ENCODE results near the gene ZFC3H1. TPM values are rescaled to one million over a fixed set of nuclear protein-coding genes. Genes with fewer than 3 reads are reported as not detected.

Gene ZFC3H1
- total and polyA plus RNA-seq, 12 donors = 11.8 to 56.2 (median 31.9) TPM

DNA sequence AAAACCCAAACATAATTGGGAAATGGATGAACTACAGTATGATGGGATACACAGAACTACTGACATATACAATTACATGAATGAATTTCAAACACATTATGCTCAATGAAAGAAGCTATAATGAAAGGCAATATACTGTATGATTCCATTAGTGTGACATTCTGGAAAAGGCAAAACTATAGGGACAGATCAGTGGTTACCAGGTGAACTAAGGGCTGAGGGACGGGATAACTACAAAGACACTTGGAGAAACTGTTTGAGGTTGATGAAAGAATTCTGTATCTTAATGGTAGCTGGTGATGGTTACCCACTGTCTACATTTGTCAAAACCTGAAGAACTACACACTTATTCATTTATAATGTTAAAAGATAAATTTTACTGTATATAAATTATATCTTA lies 7.7 kb downstream of the ZFC3H1 start:
- Histone ChIP-seq H3K4me3 (no peak overlapping the region), H3K36me3 (replicated peaks in 1 of 2) (peaks cover 0 to 30% of the 10 kb centered on the region in 2 donors), H3K27ac (no peak overlapping the region), H3K4me1 (replicated peaks in 1 of 2) (peaks cover 10 to 44% of the 10 kb centered on the region in 2 donors), H3K27me3 (no peaks in the 10 kb centered on the region), H3K9me3 (replicated peaks in 1 of 3) (no peaks in the 10 kb centered on the region)
- DNase-seq = no peak
- WGBS, 4 donors = 89 to 100% (median 97%) methylated on average over 1 of the region's 1 CpG
- intact Hi-C loops (cut with DNase I) = no loop called here
- no peak for TF ChIP-seq POLR2A (IDR thresholded peaks at IDR 0.05)
- TF ChIP-seq, protein P1, sequence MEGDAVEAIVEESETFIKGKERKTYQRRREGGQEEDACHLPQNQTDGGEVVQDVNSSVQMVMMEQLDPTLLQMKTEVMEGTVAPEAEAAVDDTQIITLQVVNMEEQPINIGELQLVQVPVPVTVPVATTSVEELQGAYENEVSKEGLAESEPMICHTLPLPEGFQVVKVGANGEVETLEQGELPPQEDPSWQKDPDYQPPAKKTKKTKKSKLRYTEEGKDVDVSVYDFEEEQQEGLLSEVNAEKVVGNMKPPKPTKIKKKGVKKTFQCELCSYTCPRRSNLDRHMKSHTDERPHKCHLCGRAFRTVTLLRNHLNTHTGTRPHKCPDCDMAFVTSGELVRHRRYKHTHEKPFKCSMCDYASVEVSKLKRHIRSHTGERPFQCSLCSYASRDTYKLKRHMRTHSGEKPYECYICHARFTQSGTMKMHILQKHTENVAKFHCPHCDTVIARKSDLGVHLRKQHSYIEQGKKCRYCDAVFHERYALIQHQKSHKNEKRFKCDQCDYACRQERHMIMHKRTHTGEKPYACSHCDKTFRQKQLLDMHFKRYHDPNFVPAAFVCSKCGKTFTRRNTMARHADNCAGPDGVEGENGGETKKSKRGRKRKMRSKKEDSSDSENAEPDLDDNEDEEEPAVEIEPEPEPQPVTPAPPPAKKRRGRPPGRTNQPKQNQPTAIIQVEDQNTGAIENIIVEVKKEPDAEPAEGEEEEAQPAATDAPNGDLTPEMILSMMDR (IDR thresholded peaks at IDR 0.05) = no peak

DNA sequence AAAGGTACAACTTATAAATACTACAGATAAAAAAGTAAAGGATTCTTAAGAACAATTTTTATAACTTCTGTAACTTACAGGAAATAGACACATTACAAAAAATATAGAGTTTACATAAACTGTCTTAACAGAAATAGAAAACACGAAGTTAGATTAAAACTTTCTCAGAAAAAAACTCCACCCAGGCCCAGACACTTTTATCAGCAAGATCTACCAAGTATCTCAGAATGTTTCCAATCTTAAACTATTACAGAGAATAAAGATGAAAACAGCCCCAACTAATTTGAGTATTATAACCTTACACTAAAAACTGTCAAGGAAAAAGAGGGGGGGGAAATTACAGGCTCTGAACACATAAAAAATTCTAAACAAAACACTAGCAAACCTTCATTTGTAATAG lies 8.2 kb downstream of the ZFC3H1 start:
- intact Hi-C loops (cut with DNase I) = no loop called here
- 63 to 76% (median 70%) methylated on average over 1 of the region's 1 CpG for WGBS, 4 donors
- no peak for DNase-seq
- Histone ChIP-seq H3K27me3 (no peaks in the 10 kb centered on the region), H3K36me3 (replicated peaks in 1 of 2) (peaks cover 0 to 30% of the 10 kb centered on the region in 2 donors), H3K4me3 (no peak overlapping the region), H3K27ac (no peak overlapping the region), H3K4me1 (replicated peaks in 1 of 2) (peaks cover 10 to 40% of the 10 kb centered on the region in 2 donors), H3K9me3 (replicated peaks in 1 of 3) (no peaks in the 10 kb centered on the region)
- no peak for TF ChIP-seq POLR2A (IDR thresholded peaks at IDR 0.05)
- TF ChIP-seq, protein P1 (IDR thresholded peaks at IDR 0.05) = no peak

DNA sequence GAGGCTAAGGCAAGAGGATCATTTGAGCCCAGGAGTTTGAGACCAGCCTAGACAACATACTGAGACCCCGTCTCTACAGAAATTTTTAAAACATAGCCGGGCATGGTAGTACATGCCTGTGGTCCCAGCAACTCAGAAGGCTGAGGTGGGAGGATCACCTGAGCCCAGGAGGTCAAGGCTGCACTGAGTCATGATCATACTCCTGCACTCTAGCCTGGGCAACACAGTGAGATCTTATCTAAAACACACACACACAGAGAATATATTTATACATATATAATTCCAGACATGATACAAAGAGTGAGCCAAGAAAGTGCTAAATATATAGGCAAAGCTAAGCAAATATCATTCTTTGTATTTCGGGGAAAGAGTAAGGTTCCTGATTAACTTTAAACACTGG lies 9.4 kb downstream of the ZFC3H1 start:
- H3K27ac ChIP-seq = no peak overlapping the region
- H3K27me3 ChIP-seq = no peaks in the 10 kb centered on the region
- peaks cover 0 to 20% of the 10 kb centered on the region in 2 donors for H3K36me3 ChIP-seq (replicated peaks in 1 of 2)
- H3K9me3 ChIP-seq (replicated peaks in 1 of 3) = no peaks in the 10 kb centered on the region
- H3K4me1 ChIP-seq (replicated peaks in 1 of 2) = peaks cover 10 to 30% of the 10 kb centered on the region in 2 donors
- H3K4me3 ChIP-seq = no peak overlapping the region
- intact Hi-C loops (cut with DNase I) = no loop called here
- 66 to 100% (median 84%) methylated on average over 3 of the region's 3 CpGs for WGBS, 4 donors
- no peak for TF ChIP-seq POLR2A (IDR thresholded peaks at IDR 0.05)
- TF ChIP-seq, protein P1 (IDR thresholded peaks at IDR 0.05) = no peak
- no peak for DNase-seq

DNA sequence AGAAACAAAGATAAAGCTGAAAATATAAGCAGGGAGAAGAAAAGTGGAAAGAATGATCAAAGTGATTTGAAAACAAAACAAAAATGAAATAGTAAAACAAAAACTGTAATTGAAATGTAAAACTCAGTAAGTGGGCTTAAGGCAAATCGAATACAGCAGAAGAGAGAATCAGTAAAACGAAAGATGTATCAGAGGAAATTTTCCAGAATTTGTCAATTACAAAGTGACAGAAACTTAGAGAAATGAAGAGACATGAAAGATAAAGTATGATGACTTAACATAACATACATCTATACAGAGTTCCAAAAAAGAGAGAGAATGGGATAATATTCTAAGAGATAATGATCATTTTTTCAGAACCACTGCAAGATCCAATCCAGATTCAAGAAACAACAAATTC lies 10.5 kb downstream of the ZFC3H1 start:
- no peak overlapping the region for H3K4me3 ChIP-seq
- H3K36me3 ChIP-seq (replicated peaks in 1 of 2) = peaks cover 0 to 13% of the 10 kb centered on the region in 2 donors
- intact Hi-C loops (cut with DNase I) = no loop called here
- H3K9me3 ChIP-seq (replicated peaks in 1 of 3) = no peaks in the 10 kb centered on the region
- no peak for TF ChIP-seq POLR2A (IDR thresholded peaks at IDR 0.05)
- TF ChIP-seq, protein P1 (IDR thresholded peaks at IDR 0.05) = no peak
- no peak for DNase-seq
- no peaks in the 10 kb centered on the region for H3K27me3 ChIP-seq
- H3K27ac ChIP-seq = no peak overlapping the region
- WGBS, 4 donors = 91 to 96% (median 95%) methylated on average over 2 of the region's 2 CpGs
- peaks cover 10 to 35% of the 10 kb centered on the region in 2 donors for H3K4me1 ChIP-seq (replicated peaks in 1 of 2)
